ENCODE results near the gene LAMTOR5. TPM values are rescaled to one million over a fixed set of nuclear protein-coding genes. Genes with fewer than 3 reads are reported as not detected.

The LAMTOR5 gene
- total and polyA plus RNA-seq, 10 of the 15 experiments (the other 5 are each of a cell fraction or from before 2014, with no cell fraction given): 64.1 to 613 (median 315) TPM

DNA sequence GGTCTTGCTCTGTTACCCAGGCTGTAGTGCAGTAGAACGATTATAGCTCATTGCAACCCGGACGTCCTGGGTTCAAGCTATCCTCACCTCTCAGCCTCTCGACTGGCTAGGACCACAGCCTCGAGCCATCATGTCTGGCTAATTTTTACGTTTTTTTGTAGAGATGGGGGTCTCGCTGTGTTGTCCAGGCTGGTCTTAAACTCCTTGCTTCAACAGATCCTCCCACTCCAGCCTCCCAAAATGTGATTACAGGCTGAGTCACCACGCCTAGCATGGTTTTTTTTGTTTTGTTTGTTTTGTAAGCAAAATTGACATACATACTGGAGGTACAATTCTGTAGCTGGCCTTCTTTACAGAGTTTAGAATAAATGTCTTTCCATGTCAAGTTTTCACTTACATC lies 994 bp upstream of the LAMTOR5 start (continued):
- TF ChIP-seq, protein P1, sequence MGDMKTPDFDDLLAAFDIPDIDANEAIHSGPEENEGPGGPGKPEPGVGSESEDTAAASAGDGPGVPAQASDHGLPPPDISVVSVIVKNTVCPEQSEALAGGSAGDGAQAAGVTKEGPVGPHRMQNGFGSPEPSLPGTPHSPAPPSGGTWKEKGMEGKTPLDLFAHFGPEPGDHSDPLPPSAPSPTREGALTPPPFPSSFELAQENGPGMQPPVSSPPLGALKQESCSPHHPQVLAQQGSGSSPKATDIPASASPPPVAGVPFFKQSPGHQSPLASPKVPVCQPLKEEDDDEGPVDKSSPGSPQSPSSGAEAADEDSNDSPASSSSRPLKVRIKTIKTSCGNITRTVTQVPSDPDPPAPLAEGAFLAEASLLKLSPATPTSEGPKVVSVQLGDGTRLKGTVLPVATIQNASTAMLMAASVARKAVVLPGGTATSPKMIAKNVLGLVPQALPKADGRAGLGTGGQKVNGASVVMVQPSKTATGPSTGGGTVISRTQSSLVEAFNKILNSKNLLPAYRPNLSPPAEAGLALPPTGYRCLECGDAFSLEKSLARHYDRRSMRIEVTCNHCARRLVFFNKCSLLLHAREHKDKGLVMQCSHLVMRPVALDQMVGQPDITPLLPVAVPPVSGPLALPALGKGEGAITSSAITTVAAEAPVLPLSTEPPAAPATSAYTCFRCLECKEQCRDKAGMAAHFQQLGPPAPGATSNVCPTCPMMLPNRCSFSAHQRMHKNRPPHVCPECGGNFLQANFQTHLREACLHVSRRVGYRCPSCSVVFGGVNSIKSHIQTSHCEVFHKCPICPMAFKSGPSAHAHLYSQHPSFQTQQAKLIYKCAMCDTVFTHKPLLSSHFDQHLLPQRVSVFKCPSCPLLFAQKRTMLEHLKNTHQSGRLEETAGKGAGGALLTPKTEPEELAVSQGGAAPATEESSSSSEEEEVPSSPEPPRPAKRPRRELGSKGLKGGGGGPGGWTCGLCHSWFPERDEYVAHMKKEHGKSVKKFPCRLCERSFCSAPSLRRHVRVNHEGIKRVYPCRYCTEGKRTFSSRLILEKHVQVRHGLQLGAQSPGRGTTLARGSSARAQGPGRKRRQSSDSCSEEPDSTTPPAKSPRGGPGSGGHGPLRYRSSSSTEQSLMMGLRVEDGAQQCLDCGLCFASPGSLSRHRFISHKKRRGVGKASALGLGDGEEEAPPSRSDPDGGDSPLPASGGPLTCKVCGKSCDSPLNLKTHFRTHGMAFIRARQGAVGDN (IDR thresholded peaks at IDR 0.05): no peak
- TF ChIP-seq CREM (IDR thresholded peaks at IDR 0.05; ENCODE audit: low read depth) (no peak), EZH2 (IDR thresholded peaks at IDR 0.05; ENCODE audit: borderline replicate concordance, control insufficient read depth, low read depth, low read length) (no peak), ESRRA (IDR thresholded peaks at IDR 0.05; ENCODE audit: low read length) (no peak), HDAC2 (IDR thresholded peaks at IDR 0.05) (no peak), MTA3 (IDR thresholded peaks at IDR 0.05; ENCODE audit: borderline replicate concordance, low read length) (no peak), FOS (IDR thresholded peaks at IDR 0.05; ENCODE audit: borderline replicate concordance, extremely low read depth, insufficient read length) (no peak), CHD2 (IDR thresholded peaks at IDR 0.05; ENCODE audit: borderline replicate concordance, low read depth, low read length) (no peak), E2F8 (IDR thresholded peaks at IDR 0.05; ENCODE audit: low read depth, partially characterized antibody) (no peak), RAD51 (IDR thresholded peaks at IDR 0.05) (no peak), NFXL1 (IDR thresholded peaks at IDR 0.05; ENCODE audit: borderline replicate concordance) (no peak)
- TF ChIP-seq, protein P2, sequence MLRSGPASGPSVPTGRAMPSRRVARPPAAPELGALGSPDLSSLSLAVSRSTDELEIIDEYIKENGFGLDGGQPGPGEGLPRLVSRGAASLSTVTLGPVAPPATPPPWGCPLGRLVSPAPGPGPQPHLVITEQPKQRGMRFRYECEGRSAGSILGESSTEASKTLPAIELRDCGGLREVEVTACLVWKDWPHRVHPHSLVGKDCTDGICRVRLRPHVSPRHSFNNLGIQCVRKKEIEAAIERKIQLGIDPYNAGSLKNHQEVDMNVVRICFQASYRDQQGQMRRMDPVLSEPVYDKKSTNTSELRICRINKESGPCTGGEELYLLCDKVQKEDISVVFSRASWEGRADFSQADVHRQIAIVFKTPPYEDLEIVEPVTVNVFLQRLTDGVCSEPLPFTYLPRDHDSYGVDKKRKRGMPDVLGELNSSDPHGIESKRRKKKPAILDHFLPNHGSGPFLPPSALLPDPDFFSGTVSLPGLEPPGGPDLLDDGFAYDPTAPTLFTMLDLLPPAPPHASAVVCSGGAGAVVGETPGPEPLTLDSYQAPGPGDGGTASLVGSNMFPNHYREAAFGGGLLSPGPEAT (IDR thresholded peaks at IDR 0.05; ENCODE audit: low read depth): no peak
